ENCODE results near the gene SMARCAD1. TPM values are rescaled to one million over a fixed set of nuclear protein-coding genes. Genes with fewer than 3 reads are reported as not detected.

The SMARCAD1 gene
- total RNA-seq, 1 experiment from 2014 or later, result 45.3 TPM

- no peak for DNase-seq (ENCODE audit: extremely low read depth, low read depth)
Observed at GRCh38 chr4:94225449-94225848, 17.8 kb downstream of the SMARCAD1 start.

GRCh38 chr4:94226763-94227162 lies 19.1 kb downstream of the SMARCAD1 start:
- DNase-seq (ENCODE audit: extremely low read depth, low read depth), result no peak

- no peak for DNase-seq (ENCODE audit: extremely low read depth, low read depth)
Observed at GRCh38 chr4:94228493-94229216, 21.0 kb downstream of the SMARCAD1 start.

- DNase-seq (ENCODE audit: extremely low read depth, low read depth), result no peak
Observed at GRCh38 chr4:94232519-94232918, 24.9 kb downstream of the SMARCAD1 start.

GRCh38 chr4:94235825-94236224 lies 28.2 kb downstream of the SMARCAD1 start:
- no peak for DNase-seq (ENCODE audit: extremely low read depth, low read depth)

GRCh38 chr4:94237271-94237670 lies 29.6 kb downstream of the SMARCAD1 start:
- no peak for DNase-seq (ENCODE audit: extremely low read depth, low read depth)

GRCh38 chr4:94238160-94238559 lies 30.5 kb downstream of the SMARCAD1 start:
- no peak for DNase-seq (ENCODE audit: extremely low read depth, low read depth)

- no peak for DNase-seq (ENCODE audit: extremely low read depth, low read depth)
Observed at GRCh38 chr4:94240384-94240783, 32.7 kb downstream of the SMARCAD1 start.

GRCh38 chr4:94244087-94244828 lies 36.6 kb downstream of the SMARCAD1 start:
- DNase-seq (ENCODE audit: extremely low read depth, low read depth), result no peak

GRCh38 chr4:94244829-94245185 lies 37.1 kb downstream of the SMARCAD1 start:
- no peak for DNase-seq (ENCODE audit: extremely low read depth, low read depth)

- no peak for DNase-seq (ENCODE audit: extremely low read depth, low read depth)
Observed at GRCh38 chr4:94251094-94251493, 43.4 kb downstream of the SMARCAD1 start.

- no peak for DNase-seq (ENCODE audit: extremely low read depth, low read depth)
Observed at GRCh38 chr4:94253036-94253435, 45.4 kb downstream of the SMARCAD1 start.

GRCh38 chr4:94256144-94256783 lies 48.6 kb downstream of the SMARCAD1 start:
- DNase-seq (ENCODE audit: extremely low read depth, low read depth), result no peak

- DNase-seq (ENCODE audit: extremely low read depth, low read depth), result peak; percentile 1
Observed at GRCh38 chr4:94256828-94257227, 49.2 kb downstream of the SMARCAD1 start.

- DNase-seq (ENCODE audit: extremely low read depth, low read depth), result no peak
Observed at GRCh38 chr4:94262163-94263016, 54.7 kb downstream of the SMARCAD1 start.

- no peak for DNase-seq (ENCODE audit: extremely low read depth, low read depth)
Observed at GRCh38 chr4:94267037-94267436, 59.4 kb downstream of the SMARCAD1 start.

- DNase-seq (ENCODE audit: extremely low read depth, low read depth), result no peak
Observed at GRCh38 chr4:94271248-94271647, 63.6 kb downstream of the SMARCAD1 start.

- DNase-seq (ENCODE audit: extremely low read depth, low read depth), result no peak
Observed at GRCh38 chr4:94274912-94275311, 67.2 kb downstream of the SMARCAD1 start.

GRCh38 chr4:94276204-94276603 lies 68.5 kb downstream of the SMARCAD1 start:
- no peak for DNase-seq (ENCODE audit: extremely low read depth, low read depth)

- no peak for DNase-seq (ENCODE audit: extremely low read depth, low read depth)
Observed at GRCh38 chr4:94277534-94277933, 69.9 kb downstream of the SMARCAD1 start.

GRCh38 chr4:94278781-94279180 lies 71.1 kb downstream of the SMARCAD1 start:
- DNase-seq (ENCODE audit: extremely low read depth, low read depth), result no peak
